ENCODE data around the gene GRK2.

- TF ChIP-seq CTCF (conservative IDR thresholded peaks at IDR 0.05 in 1 of 2, IDR thresholded peaks at IDR 0.05 in 1 of 2; ENCODE audit: low read depth in 1 of 2, low read length in 2 of 2) (no peak), EZH2 (IDR thresholded peaks at IDR 0.05; ENCODE audit: low read length, missing control alignments) (no peak)
These were observed 18.2 kb upstream of the GRK2 start for GRCh38 chr11:67247946-67248550.
